Measurements from ENCODE around the gene ZCCHC2. TPM values are rescaled to one million over a fixed set of nuclear protein-coding genes. Genes with fewer than 3 reads are reported as not detected.
A peak's percentile ranks its signal among the peaks of the same experiment; 100 is the strongest.

The ZCCHC2 gene
- total and polyA plus RNA-seq, 9 of the 15 experiments (the other 6 are each of a cell fraction or from before 2014, with no cell fraction given): 1.0 to 9.2 (median 6.0) TPM

- TF ChIP-seq GABPB1 (CRISPR knock-in tag; IDR thresholded peaks at IDR 0.05) (no peak), ZNF830 (CRISPR knock-in tag; IDR thresholded peaks at IDR 0.05) (no peak), ZNF165 (CRISPR knock-in tag; IDR thresholded peaks at IDR 0.05; ENCODE audit: borderline replicate concordance) (no peak), CC2D1A (IDR thresholded peaks at IDR 0.05) (0 out of 2 replicates have a peak, but pooled peaks have one; percentile 32), FOXA3 (CRISPR knock-in tag; conservative IDR thresholded peaks at IDR 0.05 in 1 of 2, IDR thresholded peaks at IDR 0.05 in 1 of 2) (no peak), REST (IDR thresholded peaks at IDR 0.05; ENCODE audit: borderline replicate concordance) (peak; percentile 74), REST (CRISPR knock-in tag; IDR thresholded peaks at IDR 0.05; ENCODE audit: low read depth) (no peak), EHMT2 (IDR thresholded peaks at IDR 0.05) (no peak), DEAF1 (CRISPR knock-in tag; IDR thresholded peaks at IDR 0.05) (peak; percentile 42; the same call in 1 of the 2 replicates), RBM34 (IDR thresholded peaks at IDR 0.05; ENCODE audit: borderline replicate concordance, insufficient read depth, low read length) (no peak), TEAD2 (tag; IDR thresholded peaks at IDR 0.05) (no peak), DMBX1 (CRISPR knock-in tag; IDR thresholded peaks at IDR 0.05; ENCODE audit: borderline replicate concordance) (no peak), ZNF584 (CRISPR knock-in tag; IDR thresholded peaks at IDR 0.05; ENCODE audit: low read depth) (no peak), HMBOX1 (IDR thresholded peaks at IDR 0.05) (no peak), CREM (IDR thresholded peaks at IDR 0.05; ENCODE audit: low read depth) (0 out of 2 replicates have a peak, but pooled peaks have one; percentile 28), VEZF1 (CRISPR knock-in tag; IDR thresholded peaks at IDR 0.05) (0 out of 2 replicates have a peak, but pooled peaks have one; percentile 24)
Observed at GRCh38 chr18:62586151-62586774, 63.4 kb downstream of the ZCCHC2 start (continued).

Measured in K562 (cell line).